ENCODE data around the gene MGAT4B.

The MGAT4B gene

DNA sequence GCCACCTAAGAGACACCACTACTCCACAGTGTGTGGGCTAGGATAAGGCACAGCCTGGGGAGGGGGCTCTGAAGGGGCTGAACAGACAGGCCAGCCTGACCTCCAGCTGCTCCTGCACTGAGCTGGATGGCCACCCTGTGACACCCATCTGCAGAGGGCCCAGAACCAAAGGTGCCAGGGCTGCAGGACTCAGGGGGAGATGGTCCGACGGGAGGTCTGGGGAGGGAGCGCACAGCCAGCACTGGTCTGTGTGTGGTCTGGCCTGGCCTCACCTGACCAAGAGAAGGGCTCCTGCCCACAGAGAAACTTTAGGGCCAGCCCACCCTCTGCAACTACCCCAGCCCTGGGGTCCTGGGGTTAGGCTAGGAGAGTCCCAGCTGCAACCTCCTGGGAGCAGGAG is 12.1 kb downstream of the MGAT4B start:
- no peak for ATAC-seq
- TF ChIP-seq, protein P1, sequence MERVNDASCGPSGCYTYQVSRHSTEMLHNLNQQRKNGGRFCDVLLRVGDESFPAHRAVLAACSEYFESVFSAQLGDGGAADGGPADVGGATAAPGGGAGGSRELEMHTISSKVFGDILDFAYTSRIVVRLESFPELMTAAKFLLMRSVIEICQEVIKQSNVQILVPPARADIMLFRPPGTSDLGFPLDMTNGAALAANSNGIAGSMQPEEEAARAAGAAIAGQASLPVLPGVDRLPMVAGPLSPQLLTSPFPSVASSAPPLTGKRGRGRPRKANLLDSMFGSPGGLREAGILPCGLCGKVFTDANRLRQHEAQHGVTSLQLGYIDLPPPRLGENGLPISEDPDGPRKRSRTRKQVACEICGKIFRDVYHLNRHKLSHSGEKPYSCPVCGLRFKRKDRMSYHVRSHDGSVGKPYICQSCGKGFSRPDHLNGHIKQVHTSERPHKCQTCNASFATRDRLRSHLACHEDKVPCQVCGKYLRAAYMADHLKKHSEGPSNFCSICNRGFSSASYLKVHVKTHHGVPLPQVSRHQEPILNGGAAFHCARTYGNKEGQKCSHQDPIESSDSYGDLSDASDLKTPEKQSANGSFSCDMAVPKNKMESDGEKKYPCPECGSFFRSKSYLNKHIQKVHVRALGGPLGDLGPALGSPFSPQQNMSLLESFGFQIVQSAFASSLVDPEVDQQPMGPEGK (CRISPR knock-in tag; IDR thresholded peaks at IDR 0.05; ENCODE audit: borderline replicate concordance): no peak
- TF ChIP-seq SNAI2 (CRISPR knock-in tag; IDR thresholded peaks at IDR 0.05): no peak
- TF ChIP-seq TCF4 (CRISPR knock-in tag; IDR thresholded peaks at IDR 0.05; ENCODE audit: borderline replicate concordance): no peak
- TF ChIP-seq ZFP30 (CRISPR knock-in tag; IDR thresholded peaks at IDR 0.05): no peak
- no peak for TF ChIP-seq ZNF70 (CRISPR knock-in tag; IDR thresholded peaks at IDR 0.05)
- TF ChIP-seq, protein P2, sequence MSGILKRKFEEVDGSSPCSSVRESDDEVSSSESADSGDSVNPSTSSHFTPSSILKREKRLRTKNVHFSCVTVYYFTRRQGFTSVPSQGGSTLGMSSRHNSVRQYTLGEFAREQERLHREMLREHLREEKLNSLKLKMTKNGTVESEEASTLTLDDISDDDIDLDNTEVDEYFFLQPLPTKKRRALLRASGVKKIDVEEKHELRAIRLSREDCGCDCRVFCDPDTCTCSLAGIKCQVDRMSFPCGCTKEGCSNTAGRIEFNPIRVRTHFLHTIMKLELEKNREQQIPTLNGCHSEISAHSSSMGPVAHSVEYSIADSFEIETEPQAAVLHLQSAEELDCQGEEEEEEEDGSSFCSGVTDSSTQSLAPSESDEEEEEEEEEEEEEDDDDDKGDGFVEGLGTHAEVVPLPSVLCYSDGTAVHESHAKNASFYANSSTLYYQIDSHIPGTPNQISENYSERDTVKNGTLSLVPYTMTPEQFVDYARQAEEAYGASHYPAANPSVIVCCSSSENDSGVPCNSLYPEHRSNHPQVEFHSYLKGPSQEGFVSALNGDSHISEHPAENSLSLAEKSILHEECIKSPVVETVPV (CRISPR knock-in tag; IDR thresholded peaks at IDR 0.05): no peak
- TF ChIP-seq, protein P3, sequence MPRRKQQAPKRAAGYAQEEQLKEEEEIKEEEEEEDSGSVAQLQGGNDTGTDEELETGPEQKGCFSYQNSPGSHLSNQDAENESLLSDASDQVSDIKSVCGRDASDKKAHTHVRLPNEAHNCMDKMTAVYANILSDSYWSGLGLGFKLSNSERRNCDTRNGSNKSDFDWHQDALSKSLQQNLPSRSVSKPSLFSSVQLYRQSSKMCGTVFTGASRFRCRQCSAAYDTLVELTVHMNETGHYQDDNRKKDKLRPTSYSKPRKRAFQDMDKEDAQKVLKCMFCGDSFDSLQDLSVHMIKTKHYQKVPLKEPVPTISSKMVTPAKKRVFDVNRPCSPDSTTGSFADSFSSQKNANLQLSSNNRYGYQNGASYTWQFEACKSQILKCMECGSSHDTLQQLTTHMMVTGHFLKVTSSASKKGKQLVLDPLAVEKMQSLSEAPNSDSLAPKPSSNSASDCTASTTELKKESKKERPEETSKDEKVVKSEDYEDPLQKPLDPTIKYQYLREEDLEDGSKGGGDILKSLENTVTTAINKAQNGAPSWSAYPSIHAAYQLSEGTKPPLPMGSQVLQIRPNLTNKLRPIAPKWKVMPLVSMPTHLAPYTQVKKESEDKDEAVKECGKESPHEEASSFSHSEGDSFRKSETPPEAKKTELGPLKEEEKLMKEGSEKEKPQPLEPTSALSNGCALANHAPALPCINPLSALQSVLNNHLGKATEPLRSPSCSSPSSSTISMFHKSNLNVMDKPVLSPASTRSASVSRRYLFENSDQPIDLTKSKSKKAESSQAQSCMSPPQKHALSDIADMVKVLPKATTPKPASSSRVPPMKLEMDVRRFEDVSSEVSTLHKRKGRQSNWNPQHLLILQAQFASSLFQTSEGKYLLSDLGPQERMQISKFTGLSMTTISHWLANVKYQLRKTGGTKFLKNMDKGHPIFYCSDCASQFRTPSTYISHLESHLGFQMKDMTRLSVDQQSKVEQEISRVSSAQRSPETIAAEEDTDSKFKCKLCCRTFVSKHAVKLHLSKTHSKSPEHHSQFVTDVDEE (CRISPR knock-in tag; IDR thresholded peaks at IDR 0.05): no peak
- TF ChIP-seq ZNF565 (CRISPR knock-in tag; conservative IDR thresholded peaks at IDR 0.05; ENCODE audit: low read depth): no peak
- TF ChIP-seq OSR1 (CRISPR knock-in tag; IDR thresholded peaks at IDR 0.05): no peak
- TF ChIP-seq, protein P4, sequence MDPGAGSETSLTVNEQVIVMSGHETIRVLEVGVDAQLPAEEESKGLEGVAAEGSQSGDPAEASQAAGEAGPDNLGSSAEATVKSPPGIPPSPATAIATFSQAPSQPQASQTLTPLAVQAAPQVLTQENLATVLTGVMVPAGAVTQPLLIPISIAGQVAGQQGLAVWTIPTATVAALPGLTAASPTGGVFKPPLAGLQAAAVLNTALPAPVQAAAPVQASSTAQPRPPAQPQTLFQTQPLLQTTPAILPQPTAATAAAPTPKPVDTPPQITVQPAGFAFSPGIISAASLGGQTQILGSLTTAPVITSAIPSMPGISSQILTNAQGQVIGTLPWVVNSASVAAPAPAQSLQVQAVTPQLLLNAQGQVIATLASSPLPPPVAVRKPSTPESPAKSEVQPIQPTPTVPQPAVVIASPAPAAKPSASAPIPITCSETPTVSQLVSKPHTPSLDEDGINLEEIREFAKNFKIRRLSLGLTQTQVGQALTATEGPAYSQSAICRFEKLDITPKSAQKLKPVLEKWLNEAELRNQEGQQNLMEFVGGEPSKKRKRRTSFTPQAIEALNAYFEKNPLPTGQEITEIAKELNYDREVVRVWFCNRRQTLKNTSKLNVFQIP (CRISPR knock-in tag; IDR thresholded peaks at IDR 0.05; ENCODE audit: borderline replicate concordance, low read depth): no peak
- TF ChIP-seq ZC3H10 (CRISPR knock-in tag; IDR thresholded peaks at IDR 0.05): no peak
- TF ChIP-seq TOX (CRISPR knock-in tag; IDR thresholded peaks at IDR 0.05; ENCODE audit: borderline replicate concordance): no peak
- TF ChIP-seq CSDC2 (CRISPR knock-in tag; IDR thresholded peaks at IDR 0.05): no peak

DNA sequence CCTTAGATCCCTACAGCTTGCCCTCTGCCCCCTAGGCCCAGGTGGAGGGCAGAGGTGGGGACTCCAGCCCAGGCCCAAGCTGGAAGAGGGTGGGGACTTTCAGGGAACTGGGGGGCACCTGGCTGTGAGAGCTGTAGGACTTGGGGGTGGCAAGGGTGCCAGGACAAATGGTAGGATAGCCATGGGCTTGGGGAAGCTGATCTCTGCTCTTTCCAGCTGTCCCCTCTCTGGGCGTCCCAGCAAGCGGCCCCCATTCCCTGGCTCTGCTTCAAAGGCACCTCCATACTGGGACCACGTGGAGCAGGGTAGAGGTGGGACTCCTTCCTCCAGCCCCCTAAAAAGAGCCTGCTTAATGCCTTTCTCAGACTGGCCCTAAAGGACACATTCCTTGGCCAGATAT is 12.5 kb downstream of the MGAT4B start:
- ATAC-seq: no peak
- TF ChIP-seq ARNTL (CRISPR knock-in tag; IDR thresholded peaks at IDR 0.05; ENCODE audit: borderline replicate concordance, low read depth) (no peak), ESRRG (CRISPR knock-in tag; IDR thresholded peaks at IDR 0.05) (no peak), TOX (CRISPR knock-in tag; IDR thresholded peaks at IDR 0.05; ENCODE audit: borderline replicate concordance) (no peak), RARB (CRISPR knock-in tag; IDR thresholded peaks at IDR 0.05) (no peak), ZNF565 (CRISPR knock-in tag; conservative IDR thresholded peaks at IDR 0.05; ENCODE audit: low read depth) (no peak), ZFP30 (CRISPR knock-in tag; IDR thresholded peaks at IDR 0.05) (no peak), CSDC2 (CRISPR knock-in tag; IDR thresholded peaks at IDR 0.05) (no peak), SNAI2 (CRISPR knock-in tag; IDR thresholded peaks at IDR 0.05) (no peak), ISL1 (CRISPR knock-in tag; IDR thresholded peaks at IDR 0.05) (no peak), ZC3H10 (CRISPR knock-in tag; IDR thresholded peaks at IDR 0.05) (no peak)
- TF ChIP-seq, protein P4 (CRISPR knock-in tag; IDR thresholded peaks at IDR 0.05; ENCODE audit: borderline replicate concordance, low read depth): no peak

DNA sequence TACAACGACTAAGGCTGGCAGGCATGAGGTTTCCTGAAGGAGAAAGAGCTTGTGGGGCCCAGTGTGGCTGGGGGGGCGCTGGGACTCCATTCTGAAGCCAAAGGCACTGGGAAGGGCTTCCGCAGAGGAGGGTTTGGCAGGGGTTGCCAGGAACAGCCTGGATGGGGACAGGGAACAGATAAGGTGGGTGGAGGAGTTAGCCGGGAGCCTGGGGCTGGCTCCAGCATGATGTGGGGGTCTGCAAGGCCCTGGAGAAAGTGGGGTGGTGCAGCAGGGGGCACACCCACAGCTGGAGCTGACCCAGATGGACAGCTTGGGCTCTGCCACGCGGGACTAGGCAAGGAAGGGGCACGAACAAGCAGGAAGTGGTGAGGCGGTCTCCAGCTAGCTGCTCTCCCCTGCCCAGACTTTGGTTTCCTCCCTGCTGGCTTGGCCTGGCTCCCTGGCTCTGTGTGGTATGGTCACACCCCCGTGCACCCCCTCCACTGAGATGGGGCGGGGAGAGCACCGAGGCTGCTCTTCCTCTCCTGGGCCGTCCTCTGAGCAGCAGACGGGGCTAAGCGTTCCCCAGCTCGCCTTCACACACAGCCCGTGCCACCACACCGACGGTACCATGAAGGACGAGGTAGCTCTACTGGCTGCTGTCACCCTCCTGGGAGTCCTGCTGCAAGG is 13.1 kb downstream of the MGAT4B start, which contains the start of gene LTC4S:
LTC4S (plus strand) TSS at position 519 of the 672 bp plus-strand sequence; CDS start at position 614, 95 bp downstream.
- no peak for TF ChIP-seq ZC3H10 (CRISPR knock-in tag; IDR thresholded peaks at IDR 0.05)
- TF ChIP-seq, protein P5, sequence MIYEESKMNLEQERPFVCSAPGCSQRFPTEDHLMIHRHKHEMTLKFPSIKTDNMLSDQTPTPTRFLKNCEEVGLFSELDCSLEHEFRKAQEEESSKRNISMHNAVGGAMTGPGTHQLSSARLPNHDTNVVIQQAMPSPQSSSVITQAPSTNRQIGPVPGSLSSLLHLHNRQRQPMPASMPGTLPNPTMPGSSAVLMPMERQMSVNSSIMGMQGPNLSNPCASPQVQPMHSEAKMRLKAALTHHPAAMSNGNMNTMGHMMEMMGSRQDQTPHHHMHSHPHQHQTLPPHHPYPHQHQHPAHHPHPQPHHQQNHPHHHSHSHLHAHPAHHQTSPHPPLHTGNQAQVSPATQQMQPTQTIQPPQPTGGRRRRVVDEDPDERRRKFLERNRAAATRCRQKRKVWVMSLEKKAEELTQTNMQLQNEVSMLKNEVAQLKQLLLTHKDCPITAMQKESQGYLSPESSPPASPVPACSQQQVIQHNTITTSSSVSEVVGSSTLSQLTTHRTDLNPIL (CRISPR knock-in tag; IDR thresholded peaks at IDR 0.05; ENCODE audit: low read depth): no peak
- TF ChIP-seq PPARA (CRISPR knock-in tag; IDR thresholded peaks at IDR 0.05; ENCODE audit: borderline replicate concordance): no peak
- no peak for TF ChIP-seq ZNF8 (CRISPR knock-in tag; IDR thresholded peaks at IDR 0.05)
- TF ChIP-seq, protein P3 (CRISPR knock-in tag; IDR thresholded peaks at IDR 0.05): no peak
- no peak for ATAC-seq

Measured in SK-N-SH treated with all-trans-retinoic acid at 6 μM for 48 hours (cell line).